ENCODE results near the gene TRERF1. TPM values are rescaled to one million over a fixed set of nuclear protein-coding genes. Genes with fewer than 3 reads are reported as not detected.
A peak's percentile ranks its signal among the peaks of the same experiment; 100 is the strongest.

TRERF1 gene
- total and polyA plus RNA-seq, 2 of the 4 experiments (the other 2 are of a cell fraction), result 6.3 to 9.9 TPM

DNA sequence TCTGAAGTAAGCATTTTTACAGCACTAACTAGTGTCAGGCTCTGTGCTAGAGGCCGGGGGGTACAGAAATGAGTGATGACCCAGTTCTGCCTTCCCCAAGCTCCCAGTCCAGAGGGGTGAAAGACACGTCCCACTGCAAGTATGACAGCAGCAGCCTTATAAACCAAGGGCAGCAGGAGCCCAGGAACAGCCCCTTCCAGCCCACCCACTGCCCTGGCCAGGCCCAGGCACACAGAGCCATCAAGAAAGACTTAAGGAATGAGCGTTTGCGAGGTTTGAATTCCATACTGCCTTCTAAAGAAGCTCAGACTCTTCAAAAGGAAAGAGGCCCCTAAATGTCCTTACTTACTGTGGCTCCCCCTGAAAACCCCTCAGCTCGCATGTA, 10.0 kb downstream of the TRERF1 start:
- ATAC-seq (ENCODE audit: low read depth) (peak; percentile 24), DNase-seq (peak; percentile 35)
- Histone ChIP-seq H4K5ac (ENCODE audit: low read depth, low read length) (peak overlapping the region; percentile 16), H3K9me1 (ENCODE audit: insufficient read depth, low read length) (peaks cover 40% of the 10 kb centered on the region), H2BK15ac (ENCODE audit: low read depth, low read length) (peak overlapping the region; percentile 76; the same call in 1 of the 3 replicates), H2AFZ (replicated peaks; ENCODE audit: low read length, poor library complexity) (peak overlapping the region; percentile 58), H3K18ac (ENCODE audit: low read depth, low read length) (peak overlapping the region; percentile 49), H4K8ac (ENCODE audit: low read depth in 2 of 2, low read length in 2 of 2) (peak overlapping the region; percentile 28 to 84; a peak in 3 of 4 replicates), H2BK5ac (ENCODE audit: low read depth, low read length, poor library complexity, severe bottlenecking) (peak overlapping the region; percentile 87), H3K27me3 (ENCODE audit: control insufficient read depth, insufficient read depth, low read length) (no peaks in the 10 kb centered on the region), H3K79me1 (ENCODE audit: low read depth in 1 of 2, low read length in 2 of 2) (peaks cover 48 to 87% of the 10 kb centered on the region in 2 experiments), H3K36me3 (ENCODE audit: control insufficient read depth, insufficient read depth, low read length) (no peaks in the 10 kb centered on the region), H2BK120ac (ENCODE audit: low read depth, low read length) (peak overlapping the region; percentile 82), H3K56ac (ENCODE audit: extremely low read depth, insufficient read depth, low read length) (peak overlapping the region; percentile 54; the same call in 1 of the 2 replicates), H2AK5ac (ENCODE audit: low read depth, low read length) (peak overlapping the region; percentile 32; the same call in 1 of the 2 replicates), H3K9ac (ENCODE audit: low read depth, low read length) (peak overlapping the region; percentile 51; the same call in 1 of the 2 replicates), H3K4ac (ENCODE audit: low read depth, low read length) (peak overlapping the region; percentile 78), H3K23ac (ENCODE audit: low read depth, low read length) (peak overlapping the region; percentile 95), H3K9me3 (ENCODE audit: control insufficient read depth, insufficient read depth, low read length) (no peaks in the 10 kb centered on the region), H2BK20ac (ENCODE audit: low read depth, low read length) (peak overlapping the region; percentile 57), H3K4me2 (ENCODE audit: low read depth, low read length) (peak overlapping the region; percentile 86), H3K27ac (ENCODE audit: insufficient read depth, low read length) (peak overlapping the region; percentile 58; the same call in 1 of the 2 replicates), H3K14ac (replicated peaks; ENCODE audit: low read depth, low read length) (peak overlapping the region; percentile 95), H4K20me1 (ENCODE audit: insufficient read depth, low read length) (peaks cover 48% of the 10 kb centered on the region), H3K4me3 (ENCODE audit: insufficient read depth, low read depth, low read length) (no peak overlapping the region), H3K4me1 (ENCODE audit: control insufficient read depth, insufficient read depth, low read length) (peaks cover 44% of the 10 kb centered on the region), H4K91ac (ENCODE audit: insufficient read depth, low read depth, low read length) (peak overlapping the region; percentile 65), H2AK9ac (replicated peaks; ENCODE audit: low read depth, low read length, poor library complexity) (peak overlapping the region; percentile 55)
- ChIA-PET CTCF (interaction anchor here (0.6 to 1.5 kb wide), 2 partner anchors 106 to 139 kb away, joined by 4 to 7 read pairs; no protein-coding TSS in a partner anchor), POLR2A (ENCODE audit: unreplicated experiment) (interaction anchor here (0.5 to 1.0 kb wide), 3 partner anchors 9 to 88 kb away, joined by 3 to 4 read pairs (median 4); no protein-coding TSS in a partner anchor)
- BruUV-seq (replicated peaks), result no TSS peak
- WGBS, 2 experiments (ENCODE audit: extremely low coverage in 2 of 2, insufficient read length in 1 of 2), result 0% methylated on average over 1 of the region's 5 CpGs; no CpG with 5 or more reads in 1 of the 2 experiments
- intact Hi-C loops (cut with micrococcal nuclease) (loop anchor here (10.0 kb wide), 1 partner anchor 87 kb away; no protein-coding TSS in a partner anchor), dilution Hi-C loops (cut with HindIII; ENCODE audit: low sequenced_read_pairs, unreplicated experiment) (no loop called here), in situ Hi-C loops (cut with MboI; ENCODE audit: low sequenced_read_pairs) (no loop called here)
- TF ChIP-seq RAD21 (IDR thresholded peaks at IDR 0.05; ENCODE audit: low read length), result no peak
- TF ChIP-seq RCOR1 (IDR thresholded peaks at IDR 0.05; ENCODE audit: insufficient replicate concordance, low read length), result no peak

Data from IMR-90 (cell line).